ENCODE measurements around the gene CA11.

DNA sequence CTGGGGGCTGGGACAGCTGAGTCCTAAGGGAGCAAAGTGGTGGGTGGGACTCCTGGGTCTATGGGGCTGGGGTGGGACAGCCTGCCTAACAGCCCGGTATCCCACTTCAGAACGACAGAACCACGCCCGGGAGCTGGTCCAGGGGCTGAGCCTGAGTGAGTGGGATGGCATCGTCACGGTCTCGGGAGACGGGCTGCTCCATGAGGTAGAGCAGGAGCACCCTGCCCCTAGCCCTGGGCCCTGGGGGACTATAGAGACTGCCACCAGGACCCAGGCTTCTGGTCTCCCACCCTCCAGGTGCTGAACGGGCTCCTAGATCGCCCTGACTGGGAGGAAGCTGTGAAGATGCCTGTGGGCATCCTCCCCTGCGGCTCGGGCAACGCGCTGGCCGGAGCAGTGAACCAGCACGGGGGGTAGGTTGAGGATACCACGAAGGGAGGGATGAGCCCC lies 18.1 kb downstream of the CA11 start:
- no peak for TF ChIP-seq CTCF (IDR thresholded peaks at IDR 0.05; ENCODE audit: insufficient read depth, low read length)
- no peak for TF ChIP-seq GABPA (IDR thresholded peaks at IDR 0.05; ENCODE audit: low read depth)
